Mesodermal cell (in vitro differentiated cells): ENCODE data around the gene PIGH. TPM values are rescaled to one million over a fixed set of nuclear protein-coding genes. Genes with fewer than 3 reads are reported as not detected.
A peak's percentile ranks its signal among the peaks of the same experiment; 100 is the strongest.

Experiments used
- H3K27ac ChIP-seq: 2 replicates; pipeline ENCODE4 v1.7.0; 2013; ENCODE audit warnings: mild to moderate bottlenecking, low read depth, low read length, moderate library complexity; ENCODE audit not compliant: severe bottlenecking
- H3K36me3 ChIP-seq: 2 replicates; pipeline ENCODE4 v1.7.1; 2013; ENCODE audit warnings: mild to moderate bottlenecking, low read length, moderate library complexity; ENCODE audit not compliant: control insufficient read depth, insufficient read depth
- H3K4me1 ChIP-seq: one replicate; pipeline ENCODE4 v1.7.1; 2013; ENCODE audit warnings: mild to moderate bottlenecking, low read length; ENCODE audit not compliant: insufficient read depth, control insufficient read depth, poor library complexity, severe bottlenecking
- H3K4me3 ChIP-seq: 2 replicates; pipeline ENCODE4 v1.7.0; 2013; ENCODE audit warnings: low read length, control low read depth, mild to moderate bottlenecking; ENCODE audit not compliant: insufficient read depth, poor library complexity, severe bottlenecking; ENCODE audit errors: extremely low read depth
- H3K9me3 ChIP-seq: 2 replicates; pipeline ENCODE4 v1.7.1; 2013; ENCODE audit warnings: mild to moderate bottlenecking, low read length, moderate library complexity; ENCODE audit not compliant: control insufficient read depth
- WGBS, 2 experiments: methylation state at CpG; one replicate each; pipeline ENCODE4 v1.1.5; 2013; ENCODE audit warnings: missing lambda C conversion rate in 2 of 2; ENCODE audit not compliant: insufficient coverage in 2 of 2; 5-methylcytosine and 5-hydroxymethylcytosine counted together
- polyA plus RNA-seq, 2 experiments: library from polyadenylated mRNA; stranded (reverse); fragments of 50-300 nt; gene quantifications; one replicate each; pipeline ENCODE4 v1.2.3, GENCODE V29; 2013

Gene PIGH
- polyA plus RNA-seq (2013, experiment 1 of 2), result 14.3 TPM
- polyA plus RNA-seq (2013, experiment 2 of 2), result 14.3 TPM

GRCh38 chr14:67599698-67600561, at the start of gene PIGH:
TSS of gene PIGH (minus strand) at chr14:67600268. CDS start at chr14:67600203, 65 bp downstream.
- Histone ChIP-seq H3K4me1 (no peaks in the 10 kb centered on the region), H3K4me3 (peak within 1 kb of the TSS; percentile 64), H3K9me3 (no peaks in the 10 kb centered on the region), H3K36me3 (no peaks in the 10 kb centered on the region), H3K27ac (peak within 1 kb of the TSS; percentile 66)
- 10 to 13% methylated on average over 47 to 60 of the region's 77 CpGs for WGBS, 2 experiments

- Histone ChIP-seq H3K4me1 (no peaks in the 10 kb centered on the region), H3K9me3 (no peaks in the 10 kb centered on the region)
- 78 to 87% methylated on average over 1 to 2 of the region's 3 CpGs for WGBS, 2 experiments
These were observed 46.1 kb upstream of the PIGH start for GRCh38 chr14:67646131-67646530.

GRCh38 chr14:67645414-67645813, 45.3 kb upstream of the PIGH start:
- 89 to 100% methylated on average over 3 to 4 of the region's 5 CpGs for WGBS, 2 experiments
- no peaks in the 10 kb centered on the region for H3K4me1 ChIP-seq
- H3K9me3 ChIP-seq, result no peaks in the 10 kb centered on the region
- H3K36me3 ChIP-seq, result peaks cover 75% of the 10 kb centered on the region
- no peak overlapping the region for H3K4me3 ChIP-seq
- no peak overlapping the region for H3K27ac ChIP-seq

More at GRCh38 chr14:67646131-67646530, 46.1 kb upstream of the PIGH start:
- Histone ChIP-seq H3K4me3 (no peak overlapping the region), H3K27ac (no peak overlapping the region), H3K36me3 (peaks cover 83% of the 10 kb centered on the region)

- 83 to 94% methylated on average over 2 of the region's 2 CpGs for WGBS, 2 experiments
- Histone ChIP-seq H3K4me3 (no peak overlapping the region), H3K9me3 (no peaks in the 10 kb centered on the region), H3K4me1 (no peaks in the 10 kb centered on the region), H3K27ac (no peak overlapping the region), H3K36me3 (peaks cover 66% of the 10 kb centered on the region)
These were observed 44.4 kb upstream of the PIGH start for GRCh38 chr14:67644428-67644827.

GRCh38 chr14:67643713-67644112, 43.6 kb upstream of the PIGH start:
- Histone ChIP-seq H3K27ac (no peak overlapping the region), H3K9me3 (no peaks in the 10 kb centered on the region), H3K36me3 (peaks cover 58% of the 10 kb centered on the region), H3K4me1 (no peaks in the 10 kb centered on the region), H3K4me3 (no peak overlapping the region)
- WGBS, 2 experiments, result no CpG with 5 or more reads among the region's 1 CpG

- H3K4me1 ChIP-seq, result no peaks in the 10 kb centered on the region
- 100% methylated on average over 1 of the region's 5 CpGs for WGBS, 2 experiments
- H3K4me3 ChIP-seq, result no peak overlapping the region
- no peak overlapping the region for H3K27ac ChIP-seq
- H3K9me3 ChIP-seq, result no peaks in the 10 kb centered on the region
- peaks cover 43% of the 10 kb centered on the region for H3K36me3 ChIP-seq
These were observed 42.1 kb upstream of the PIGH start for GRCh38 chr14:67641902-67642749.

- WGBS, 2 experiments, result no CpG with 5 or more reads among the region's 1 CpG
- no peak overlapping the region for H3K27ac ChIP-seq
- H3K4me1 ChIP-seq, result no peaks in the 10 kb centered on the region
- peaks cover 36% of the 10 kb centered on the region for H3K36me3 ChIP-seq
- no peak overlapping the region for H3K4me3 ChIP-seq
- H3K9me3 ChIP-seq, result no peaks in the 10 kb centered on the region
These were observed 41.4 kb upstream of the PIGH start for GRCh38 chr14:67641480-67641879.

GRCh38 chr14:67638642-67639041, 38.6 kb upstream of the PIGH start:
- 93 to 96% methylated on average over 2 to 3 of the region's 3 CpGs for WGBS, 2 experiments
- Histone ChIP-seq H3K36me3 (peaks cover 20% of the 10 kb centered on the region), H3K4me1 (peaks cover 3% of the 10 kb centered on the region), H3K9me3 (no peaks in the 10 kb centered on the region), H3K27ac (no peak overlapping the region), H3K4me3 (no peak overlapping the region)

GRCh38 chr14:67636361-67636919, 36.4 kb upstream of the PIGH start:
- Histone ChIP-seq H3K4me1 (peaks cover 3% of the 10 kb centered on the region), H3K27ac (no peak overlapping the region), H3K9me3 (no peaks in the 10 kb centered on the region), H3K36me3 (peaks cover 18% of the 10 kb centered on the region), H3K4me3 (no peak overlapping the region)
- 89 to 100% methylated on average over 1 to 3 of the region's 3 CpGs for WGBS, 2 experiments

GRCh38 chr14:67633451-67634147, 33.5 kb upstream of the PIGH start:
- no peak overlapping the region for H3K27ac ChIP-seq
- peaks cover 3% of the 10 kb centered on the region for H3K4me1 ChIP-seq
- H3K4me3 ChIP-seq, result no peak overlapping the region
- 89 to 100% methylated on average over 3 to 5 of the region's 5 CpGs for WGBS, 2 experiments
- no peaks in the 10 kb centered on the region for H3K9me3 ChIP-seq
- H3K36me3 ChIP-seq, result peaks cover 23% of the 10 kb centered on the region
